ENCODE measurements around the gene PTK6.

DNA sequence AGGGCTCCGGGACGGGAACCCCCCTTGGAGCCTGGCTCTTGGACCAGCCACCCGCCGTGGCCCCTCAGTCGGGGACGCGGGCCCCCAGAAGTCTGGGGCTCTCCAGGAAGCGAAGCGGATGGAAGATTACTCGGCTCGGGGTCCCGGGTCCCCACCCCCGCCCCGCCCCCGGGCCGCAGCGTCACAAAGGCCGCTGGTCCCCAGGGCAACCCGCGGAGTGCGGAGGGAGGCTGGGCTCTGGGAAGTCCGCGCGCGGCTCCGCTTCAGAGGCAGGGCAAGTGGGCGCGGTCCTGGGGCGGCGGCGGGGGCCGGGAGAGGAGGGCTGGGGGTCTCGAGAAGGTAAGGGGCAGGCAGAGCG lies 16.7 kb upstream of the PTK6 start, which contains the start of gene FNDC11:
- TF ChIP-seq ZC3H10 (CRISPR knock-in tag; IDR thresholded peaks at IDR 0.05) = no peak
- TF ChIP-seq ZNF8 (CRISPR knock-in tag; IDR thresholded peaks at IDR 0.05) = no peak
- TF ChIP-seq SNAI2 (CRISPR knock-in tag; IDR thresholded peaks at IDR 0.05) = no peak
- no peak for TF ChIP-seq ISL1 (CRISPR knock-in tag; IDR thresholded peaks at IDR 0.05)
- TF ChIP-seq ARNTL (CRISPR knock-in tag; IDR thresholded peaks at IDR 0.05; ENCODE audit: borderline replicate concordance, low read depth) = no peak
- no peak for TF ChIP-seq ZNF565 (CRISPR knock-in tag; conservative IDR thresholded peaks at IDR 0.05; ENCODE audit: low read depth)
- no peak for TF ChIP-seq TCF4 (CRISPR knock-in tag; IDR thresholded peaks at IDR 0.05; ENCODE audit: borderline replicate concordance)
